K562 (cell line): ENCODE results near the gene ZNF280D. TPM values are rescaled to one million over a fixed set of nuclear protein-coding genes. Genes with fewer than 3 reads are reported as not detected.

ENCODE experiments used
- BHLHE40 ChIP-seq: IDR thresholded peaks from 2 replicates; pipeline ENCODE4 v1.6.1; 2011; ENCODE audit warnings: low read length, improper control_type of control experiment
- BRF1 ChIP-seq: IDR thresholded peaks from 3 replicates; pipeline ENCODE4 v1.6.1; 2011; ENCODE audit warnings: borderline replicate concordance, mild to moderate bottlenecking; ENCODE audit not compliant: insufficient read length; ENCODE audit errors: extremely low read depth
- E2F3 ChIP-seq: fragments of 250-450 bp; sonication (Bioruptor Pico); IDR thresholded peaks from 2 replicates; pipeline ENCODE4 v1.4.0; 2020; ENCODE audit warnings: mild to moderate bottlenecking
- MAFK ChIP-seq: IDR thresholded peaks from 2 replicates; pipeline ENCODE4 v1.6.1; 2011; ENCODE audit warnings: low read length, improper control_type of control experiment
- POLR2G ChIP-seq: fragments of 200-400 bp; formaldehyde crosslinking; IDR thresholded peaks from 2 replicates; pipeline ENCODE4 v1.6.1; 2017; ENCODE audit warnings: low read depth, mild to moderate bottlenecking, antibody characterized with exemption, low read length, moderate library complexity
- PPARD ChIP-seq: fragments of 250-450 bp; sonication (Bioruptor Pico); IDR thresholded peaks from 2 replicates; pipeline ENCODE4 v1.8.0; 2022; ENCODE audit warnings: inconsistent platforms, mild to moderate bottlenecking, moderate library complexity
- PYGO2 ChIP-seq: fragments of 450-650 bp; IDR thresholded peaks from 2 replicates; pipeline ENCODE4 v1.6.1; 2016; ENCODE audit warnings: mild to moderate bottlenecking, missing genetic modification characterization, moderate library complexity, missing compliant biosample characterization
- SPI1 ChIP-seq: IDR thresholded peaks from 2 replicates; pipeline ENCODE4 v1.6.1; 2011; ENCODE audit warnings: low read depth, low read length, control low read depth, borderline replicate concordance
- STAG1 ChIP-seq: sonication (generic); formaldehyde crosslinking; IDR thresholded peaks from 2 replicates; pipeline ENCODE4 v1.5.0; 2020; ENCODE audit warnings: missing genetic modification reagents, borderline replicate concordance
- ZNF699 ChIP-seq: fragments of 250-450 bp; sonication (Bioruptor Pico); IDR thresholded peaks from 2 replicates; pipeline ENCODE4 v1.8.0; 2021; ENCODE audit warnings: mild to moderate bottlenecking, moderate library complexity; ENCODE audit not compliant: insufficient replicate concordance
- polyA plus RNA-seq, 8 experiments: library from polyadenylated mRNA; depleted of rRNA in 4 of 8; stranded (reverse) in 5 of 8; unstranded in 3 of 8; fragments of >200 nt; fragmentation: Nextera tagmentation in 2 of 8; fragmentation: Illumina TruSeq in 1 of 8; extraction: Ambion mirVana in 2 of 8; extraction: Trizol in 1 of 8; gene quantifications; 2 replicates each; pipeline versions ENCODE4 v1.2.1 to v1.2.3, GENCODE V29; 2011 to 2014; ENCODE audit warnings: inconsistent platforms in 1 of 8, missing spikeins in 1 of 8
- total RNA-seq, 7 experiments: library from RNA; depleted of rRNA in 6 of 7; stranded (reverse); fragments of >200 nt in 6 of 7; fragmentation: Illumina TruSeq in 2 of 7; extraction: Trizol in 2 of 7; gene quantifications; 2 replicates each; pipeline versions ENCODE4 v1.2.1 to v1.2.3, GENCODE V29; 2011 to 2021; ENCODE audit warnings: low replicate concordance in 1 of 7
- TF ChIP-seq, protein P1 (sequence below): sonication (generic); IDR thresholded peaks from 2 replicates; pipeline ENCODE4 v1.6.1; 2016
- TF ChIP-seq, protein P2 (sequence below): fragments of 450-650 bp; conservative IDR thresholded peaks from 2 replicates; pipeline ENCODE4 v1.6.1; 2016; ENCODE audit warnings: missing genetic modification characterization, low read depth, mild to moderate bottlenecking, control low read depth, missing compliant biosample characterization
- TF ChIP-seq, protein P3 (sequence below): sonication (generic); formaldehyde crosslinking; IDR thresholded peaks from 2 replicates; pipeline ENCODE4 v1.8.1; 2023; ENCODE audit warnings: missing genetic modification reagents, mild to moderate bottlenecking, borderline replicate concordance

Gene ZNF280D
- total and polyA plus RNA-seq, 9 of the 15 experiments (the other 6 are each of a cell fraction or from before 2014, with no cell fraction given): 8.3 to 21.8 (median 18.4) TPM

DNA sequence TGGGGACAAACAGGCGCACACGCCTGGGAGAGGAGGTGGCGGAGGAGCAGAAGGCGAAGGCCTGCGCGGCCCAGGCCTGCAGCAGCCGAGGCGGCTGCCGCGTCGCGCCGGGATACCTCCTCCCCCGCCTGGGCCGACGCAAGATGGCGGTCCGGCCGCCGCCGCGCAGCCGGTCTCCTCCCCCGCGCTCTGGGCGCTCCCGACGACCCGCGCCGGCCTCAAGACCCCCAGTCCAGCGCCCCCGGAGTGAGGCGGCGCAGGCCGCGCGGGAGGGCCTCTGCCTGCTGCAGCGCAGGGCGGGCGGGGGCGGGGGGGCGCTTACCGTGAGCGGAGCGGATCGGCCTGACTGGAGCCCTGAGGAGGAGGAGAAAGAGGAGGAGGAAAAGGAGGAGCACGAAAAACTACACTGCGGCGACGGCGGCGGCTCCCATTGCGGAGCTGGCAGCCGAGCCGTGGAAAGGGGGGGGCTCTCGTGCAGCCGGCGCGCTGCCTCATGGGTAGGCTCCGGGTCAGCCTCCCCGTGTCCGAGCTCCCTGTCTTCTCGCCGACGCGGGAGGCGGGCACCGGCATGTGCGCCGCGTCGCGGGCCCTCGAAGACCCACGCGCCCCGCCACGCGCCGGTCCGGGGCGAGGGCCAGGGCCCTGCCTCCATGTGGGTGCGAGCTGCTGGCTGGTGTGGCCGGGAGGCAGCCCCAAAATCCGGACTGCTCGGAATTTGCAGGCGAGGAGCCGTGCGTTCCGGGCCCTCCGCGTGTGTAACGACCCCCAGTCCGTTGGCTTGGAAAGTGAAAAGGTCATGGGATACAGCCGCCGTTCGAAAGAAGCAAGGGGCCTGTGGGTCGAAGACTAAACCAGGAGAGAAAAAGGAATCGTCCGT is at the start of gene ZNF280D (continued):
- TF ChIP-seq ZNF699 (CRISPR knock-in tag) (no peak), BRF1 (no peak), E2F3 (CRISPR knock-in tag) (peak; percentile 98), BHLHE40 (peak; percentile 90), POLR2G (peak; percentile 92), STAG1 (CRISPR knock-in tag) (peak; percentile 91; the same call in 1 of the 2 replicates), SPI1 (no peak), PPARD (no peak), PYGO2 (tag) (no peak), MAFK (no peak)
- TF ChIP-seq, protein P1, sequence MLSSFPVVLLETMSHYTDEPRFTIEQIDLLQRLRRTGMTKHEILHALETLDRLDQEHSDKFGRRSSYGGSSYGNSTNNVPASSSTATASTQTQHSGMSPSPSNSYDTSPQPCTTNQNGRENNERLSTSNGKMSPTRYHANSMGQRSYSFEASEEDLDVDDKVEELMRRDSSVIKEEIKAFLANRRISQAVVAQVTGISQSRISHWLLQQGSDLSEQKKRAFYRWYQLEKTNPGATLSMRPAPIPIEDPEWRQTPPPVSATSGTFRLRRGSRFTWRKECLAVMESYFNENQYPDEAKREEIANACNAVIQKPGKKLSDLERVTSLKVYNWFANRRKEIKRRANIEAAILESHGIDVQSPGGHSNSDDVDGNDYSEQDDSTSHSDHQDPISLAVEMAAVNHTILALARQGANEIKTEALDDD: no peak
- TF ChIP-seq, protein P2, sequence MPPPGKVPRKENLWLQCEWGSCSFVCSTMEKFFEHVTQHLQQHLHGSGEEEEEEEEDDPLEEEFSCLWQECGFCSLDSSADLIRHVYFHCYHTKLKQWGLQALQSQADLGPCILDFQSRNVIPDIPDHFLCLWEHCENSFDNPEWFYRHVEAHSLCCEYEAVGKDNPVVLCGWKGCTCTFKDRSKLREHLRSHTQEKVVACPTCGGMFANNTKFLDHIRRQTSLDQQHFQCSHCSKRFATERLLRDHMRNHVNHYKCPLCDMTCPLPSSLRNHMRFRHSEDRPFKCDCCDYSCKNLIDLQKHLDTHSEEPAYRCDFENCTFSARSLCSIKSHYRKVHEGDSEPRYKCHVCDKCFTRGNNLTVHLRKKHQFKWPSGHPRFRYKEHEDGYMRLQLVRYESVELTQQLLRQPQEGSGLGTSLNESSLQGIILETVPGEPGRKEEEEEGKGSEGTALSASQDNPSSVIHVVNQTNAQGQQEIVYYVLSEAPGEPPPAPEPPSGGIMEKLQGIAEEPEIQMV (tag): no peak
- TF ChIP-seq, protein P3, sequence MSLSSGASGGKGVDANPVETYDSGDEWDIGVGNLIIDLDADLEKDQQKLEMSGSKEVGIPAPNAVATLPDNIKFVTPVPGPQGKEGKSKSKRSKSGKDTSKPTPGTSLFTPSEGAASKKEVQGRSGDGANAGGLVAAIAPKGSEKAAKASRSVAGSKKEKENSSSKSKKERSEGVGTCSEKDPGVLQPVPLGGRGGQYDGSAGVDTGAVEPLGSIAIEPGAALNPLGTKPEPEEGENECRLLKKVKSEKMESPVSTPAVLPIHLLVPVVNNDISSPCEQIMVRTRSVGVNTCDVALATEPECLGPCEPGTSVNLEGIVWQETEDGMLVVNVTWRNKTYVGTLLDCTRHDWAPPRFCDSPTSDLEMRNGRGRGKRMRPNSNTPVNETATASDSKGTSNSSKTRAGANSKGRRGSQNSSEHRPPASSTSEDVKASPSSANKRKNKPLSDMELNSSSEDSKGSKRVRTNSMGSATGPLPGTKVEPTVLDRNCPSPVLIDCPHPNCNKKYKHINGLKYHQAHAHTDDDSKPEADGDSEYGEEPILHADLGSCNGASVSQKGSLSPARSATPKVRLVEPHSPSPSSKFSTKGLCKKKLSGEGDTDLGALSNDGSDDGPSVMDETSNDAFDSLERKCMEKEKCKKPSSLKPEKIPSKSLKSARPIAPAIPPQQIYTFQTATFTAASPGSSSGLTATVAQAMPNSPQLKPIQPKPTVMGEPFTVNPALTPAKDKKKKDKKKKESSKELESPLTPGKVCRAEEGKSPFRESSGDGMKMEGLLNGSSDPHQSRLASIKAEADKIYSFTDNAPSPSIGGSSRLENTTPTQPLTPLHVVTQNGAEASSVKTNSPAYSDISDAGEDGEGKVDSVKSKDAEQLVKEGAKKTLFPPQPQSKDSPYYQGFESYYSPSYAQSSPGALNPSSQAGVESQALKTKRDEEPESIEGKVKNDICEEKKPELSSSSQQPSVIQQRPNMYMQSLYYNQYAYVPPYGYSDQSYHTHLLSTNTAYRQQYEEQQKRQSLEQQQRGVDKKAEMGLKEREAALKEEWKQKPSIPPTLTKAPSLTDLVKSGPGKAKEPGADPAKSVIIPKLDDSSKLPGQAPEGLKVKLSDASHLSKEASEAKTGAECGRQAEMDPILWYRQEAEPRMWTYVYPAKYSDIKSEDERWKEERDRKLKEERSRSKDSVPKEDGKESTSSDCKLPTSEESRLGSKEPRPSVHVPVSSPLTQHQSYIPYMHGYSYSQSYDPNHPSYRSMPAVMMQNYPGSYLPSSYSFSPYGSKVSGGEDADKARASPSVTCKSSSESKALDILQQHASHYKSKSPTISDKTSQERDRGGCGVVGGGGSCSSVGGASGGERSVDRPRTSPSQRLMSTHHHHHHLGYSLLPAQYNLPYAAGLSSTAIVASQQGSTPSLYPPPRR (CRISPR knock-in tag): peak; percentile 89; the same call in 1 of the 2 replicates
